MM.1S (cell line): ENCODE measurements around the gene TRIM66.

Experiments
- CTCF ChIP-seq: fragments of 300-600 bp; sonication (generic); IDR thresholded peaks from 2 replicates; pipeline ENCODE4 v1.5.1; 2016; ENCODE audit warnings: antibody characterized with exemption, low read length, mixed read lengths
- EZH2 ChIP-seq: fragments of 300-600 bp; sonication (generic); optimal IDR thresholded peaks from 2 replicates; pipeline ENCODE3; 2017; ENCODE audit warnings: low read depth, mild to moderate bottlenecking, antibody characterized with exemption, low read length, mixed read lengths

- no peak for TF ChIP-seq CTCF
- TF ChIP-seq EZH2 = no peak
These were observed 9.1 kb upstream of the TRIM66 start for GRCh38 chr11:8691601-8692000.
